ENCODE data around the gene MCF2L.

Gene MCF2L

GRCh38 chr13:112947796-112948195, 21.2 kb upstream of the MCF2L start:
- no peak for DNase-seq (ENCODE audit: low read depth)
- no peak for TF ChIP-seq CTCF (IDR thresholded peaks at IDR 0.05; ENCODE audit: control insufficient read depth, insufficient read depth, low read depth, low read length, missing control alignments)

GRCh38 chr13:112951674-112952371, 17.2 kb upstream of the MCF2L start:
- no peak for TF ChIP-seq CTCF (IDR thresholded peaks at IDR 0.05; ENCODE audit: control insufficient read depth, insufficient read depth, low read depth, low read length, missing control alignments)
- DNase-seq (ENCODE audit: low read depth): no peak
- no peak overlapping the region for H3K4me3 ChIP-seq (ENCODE audit: control insufficient read depth, low read depth, low read length)

More at GRCh38 chr13:112947796-112948195, 21.2 kb upstream of the MCF2L start:
- H3K4me3 ChIP-seq (ENCODE audit: control insufficient read depth, low read depth, low read length): no peak overlapping the region

- no peak overlapping the region for H3K4me3 ChIP-seq (ENCODE audit: control insufficient read depth, low read depth, low read length)
- TF ChIP-seq CTCF (IDR thresholded peaks at IDR 0.05; ENCODE audit: control insufficient read depth, insufficient read depth, low read depth, low read length, missing control alignments): no peak
- no peak for DNase-seq (ENCODE audit: low read depth)
Measured at GRCh38 chr13:112952759-112953551, 16.1 kb upstream of the MCF2L start.

GRCh38 chr13:112953591-112954487, 15.2 kb upstream of the MCF2L start:
- H3K4me3 ChIP-seq (ENCODE audit: control insufficient read depth, low read depth, low read length): no peak overlapping the region
- no peak for TF ChIP-seq CTCF (IDR thresholded peaks at IDR 0.05; ENCODE audit: control insufficient read depth, insufficient read depth, low read depth, low read length, missing control alignments)
- DNase-seq (ENCODE audit: low read depth): no peak

- DNase-seq (ENCODE audit: low read depth): no peak
- no peak for TF ChIP-seq CTCF (IDR thresholded peaks at IDR 0.05; ENCODE audit: control insufficient read depth, insufficient read depth, low read depth, low read length, missing control alignments)
- H3K4me3 ChIP-seq (ENCODE audit: control insufficient read depth, low read depth, low read length): no peak overlapping the region
Measured at GRCh38 chr13:112954488-112955270, 14.3 kb upstream of the MCF2L start.
